ENCODE results near the gene DHX58. TPM values are rescaled to one million over a fixed set of nuclear protein-coding genes. Genes with fewer than 3 reads are reported as not detected.

DHX58 gene
- total and polyA plus RNA-seq, 2 of the 4 experiments (the other 2 are of a cell fraction): 1.1 to 2.8 TPM

GRCh38 chr17:42131981-42132432, 19.5 kb upstream of the DHX58 start:
- Histone ChIP-seq H2BK15ac (ENCODE audit: low read depth, low read length) (no peak overlapping the region), H3K9me3 (ENCODE audit: control insufficient read depth, insufficient read depth, low read length) (no peaks in the 10 kb centered on the region), H3K23ac (ENCODE audit: low read depth, low read length) (peak overlapping the region; percentile 84; the same call in 1 of the 2 replicates), H2AFZ (replicated peaks; ENCODE audit: low read length, poor library complexity) (no peak overlapping the region), H3K14ac (replicated peaks; ENCODE audit: low read depth, low read length) (peak overlapping the region; percentile 16; the same call in 1 of the 2 replicates), H2BK20ac (ENCODE audit: low read depth, low read length) (no peak overlapping the region), H3K56ac (ENCODE audit: extremely low read depth, insufficient read depth, low read length) (no peak overlapping the region), H3K4me1 (ENCODE audit: control insufficient read depth, insufficient read depth, low read length) (peaks cover 27% of the 10 kb centered on the region), H3K9me1 (ENCODE audit: insufficient read depth, low read length) (peaks cover 52% of the 10 kb centered on the region), H2BK5ac (ENCODE audit: low read depth, low read length, poor library complexity, severe bottlenecking) (peak overlapping the region; percentile 37), H3K9ac (ENCODE audit: low read depth, low read length) (no peak overlapping the region), H3K4me3 (ENCODE audit: insufficient read depth, low read depth, low read length) (no peak overlapping the region), H3K27me3 (ENCODE audit: control insufficient read depth, insufficient read depth, low read length) (no peaks in the 10 kb centered on the region), H4K5ac (ENCODE audit: low read depth, low read length) (no peak overlapping the region), H3K4me2 (ENCODE audit: low read depth, low read length) (peak overlapping the region; percentile 19; the same call in 1 of the 2 replicates), H2AK9ac (replicated peaks; ENCODE audit: low read depth, low read length, poor library complexity) (no peak overlapping the region), H3K36me3 (ENCODE audit: control insufficient read depth, insufficient read depth, low read length) (peaks cover 34% of the 10 kb centered on the region), H3K79me1 (ENCODE audit: low read depth in 1 of 2, low read length in 2 of 2) (peaks cover 49 to 90% of the 10 kb centered on the region in 2 experiments), H4K91ac (ENCODE audit: insufficient read depth, low read depth, low read length) (no peak overlapping the region), H4K20me1 (ENCODE audit: insufficient read depth, low read length) (peaks cover 65% of the 10 kb centered on the region), H2AK5ac (ENCODE audit: low read depth, low read length) (no peak overlapping the region), H3K18ac (ENCODE audit: low read depth, low read length) (no peak overlapping the region), H4K8ac (ENCODE audit: low read depth in 2 of 2, low read length in 2 of 2) (no peak overlapping the region), H3K4ac (ENCODE audit: low read depth, low read length) (no peak overlapping the region; the same call in 1 of the 2 replicates), H2BK120ac (ENCODE audit: low read depth, low read length) (no peak overlapping the region), H3K27ac (ENCODE audit: insufficient read depth, low read length) (peak overlapping the region; percentile 49; the same call in 1 of the 2 replicates)
- WGBS, 2 experiments (ENCODE audit: extremely low coverage in 2 of 2, insufficient read length in 1 of 2): no CpG with 5 or more reads among the region's 4 CpGs
- POLR2A ChIA-PET (ENCODE audit: unreplicated experiment): no interaction called here
- CTCF ChIA-PET: interaction anchor here (0.8 to 0.9 kb wide), 2 partner anchors 49 to 395 kb away, joined by 3 to 4 read pairs; partner anchors contain the start of gene KCNH4
- BruUV-seq (replicated peaks): no TSS peak
- intact Hi-C loops (cut with micrococcal nuclease) (loop anchor here (10.0 kb wide), 1 partner anchor 393 kb away; no protein-coding TSS in a partner anchor), dilution Hi-C loops (cut with HindIII; ENCODE audit: low sequenced_read_pairs, unreplicated experiment) (no loop called here), in situ Hi-C loops (cut with MboI; ENCODE audit: low sequenced_read_pairs) (no loop called here)
- TF ChIP-seq CTCF (conservative IDR thresholded peaks at IDR 0.05; ENCODE audit: low read depth, low read length) (no peak), USF2 (IDR thresholded peaks at IDR 0.05; ENCODE audit: low read depth, low read length) (no peak)
- peak; percentile 28 for DNase-seq
- no peak for ATAC-seq (ENCODE audit: low read depth)
